Measurements from ENCODE around the gene NDUFA12.

DNA sequence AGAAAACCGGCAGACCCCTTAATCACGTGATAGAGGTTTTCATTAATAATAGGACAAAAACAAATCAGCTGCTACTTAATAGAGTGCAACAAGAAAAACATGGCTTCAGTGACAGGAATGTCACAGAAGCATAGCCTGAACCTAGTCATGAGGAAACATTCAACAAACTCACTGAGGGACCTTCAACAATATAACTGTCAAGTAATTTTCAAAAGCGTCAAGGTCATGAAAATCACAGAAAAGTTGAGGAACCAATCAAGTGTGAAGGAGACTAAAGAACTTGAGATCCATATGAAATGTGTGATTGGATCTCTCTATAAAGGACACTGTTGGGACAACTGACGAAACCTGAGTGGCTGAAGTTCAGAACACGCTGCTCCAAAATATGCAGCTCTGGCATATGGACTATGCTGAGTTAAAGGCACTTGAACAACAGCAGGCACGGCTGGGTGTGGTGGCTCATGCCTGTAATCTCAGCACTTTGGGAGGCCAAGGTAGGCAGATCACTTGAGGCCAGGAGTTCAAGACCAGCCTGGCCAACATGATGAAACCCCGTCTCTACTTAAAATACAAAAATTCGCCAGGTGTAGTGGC, 16.3 kb downstream of the NDUFA12 start:
- TF ChIP-seq, protein P1, sequence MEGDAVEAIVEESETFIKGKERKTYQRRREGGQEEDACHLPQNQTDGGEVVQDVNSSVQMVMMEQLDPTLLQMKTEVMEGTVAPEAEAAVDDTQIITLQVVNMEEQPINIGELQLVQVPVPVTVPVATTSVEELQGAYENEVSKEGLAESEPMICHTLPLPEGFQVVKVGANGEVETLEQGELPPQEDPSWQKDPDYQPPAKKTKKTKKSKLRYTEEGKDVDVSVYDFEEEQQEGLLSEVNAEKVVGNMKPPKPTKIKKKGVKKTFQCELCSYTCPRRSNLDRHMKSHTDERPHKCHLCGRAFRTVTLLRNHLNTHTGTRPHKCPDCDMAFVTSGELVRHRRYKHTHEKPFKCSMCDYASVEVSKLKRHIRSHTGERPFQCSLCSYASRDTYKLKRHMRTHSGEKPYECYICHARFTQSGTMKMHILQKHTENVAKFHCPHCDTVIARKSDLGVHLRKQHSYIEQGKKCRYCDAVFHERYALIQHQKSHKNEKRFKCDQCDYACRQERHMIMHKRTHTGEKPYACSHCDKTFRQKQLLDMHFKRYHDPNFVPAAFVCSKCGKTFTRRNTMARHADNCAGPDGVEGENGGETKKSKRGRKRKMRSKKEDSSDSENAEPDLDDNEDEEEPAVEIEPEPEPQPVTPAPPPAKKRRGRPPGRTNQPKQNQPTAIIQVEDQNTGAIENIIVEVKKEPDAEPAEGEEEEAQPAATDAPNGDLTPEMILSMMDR (IDR thresholded peaks at IDR 0.05; ENCODE audit: insufficient read depth, low read length), result no peak
- TF ChIP-seq GABPA (IDR thresholded peaks at IDR 0.05; ENCODE audit: low read depth) (no peak), POLR2AphosphoS5 (IDR thresholded peaks at IDR 0.05; ENCODE audit: low read depth) (no peak), SPI1 (IDR thresholded peaks at IDR 0.05; ENCODE audit: borderline replicate concordance, low read depth) (no peak)
